HG03520 (cell line): ENCODE results near the gene AMER3.
A peak's percentile ranks its signal among the peaks of the same experiment; 100 is the strongest.
"Not testable (repeated sequence)": the region's sequence is repeated elsewhere in the genome, so short reads cannot be mapped to it uniquely, and the experiment has no call there.

Experiments used
- ATAC-seq: cut with Tn5 transposase; IDR thresholded peaks from one replicate; pipeline ENCODE4 v1.9.1; 2021; ENCODE audit warnings: mild to moderate bottlenecking, moderate library complexity; ENCODE audit not compliant: unreplicated experiment

Gene AMER3, protein sequence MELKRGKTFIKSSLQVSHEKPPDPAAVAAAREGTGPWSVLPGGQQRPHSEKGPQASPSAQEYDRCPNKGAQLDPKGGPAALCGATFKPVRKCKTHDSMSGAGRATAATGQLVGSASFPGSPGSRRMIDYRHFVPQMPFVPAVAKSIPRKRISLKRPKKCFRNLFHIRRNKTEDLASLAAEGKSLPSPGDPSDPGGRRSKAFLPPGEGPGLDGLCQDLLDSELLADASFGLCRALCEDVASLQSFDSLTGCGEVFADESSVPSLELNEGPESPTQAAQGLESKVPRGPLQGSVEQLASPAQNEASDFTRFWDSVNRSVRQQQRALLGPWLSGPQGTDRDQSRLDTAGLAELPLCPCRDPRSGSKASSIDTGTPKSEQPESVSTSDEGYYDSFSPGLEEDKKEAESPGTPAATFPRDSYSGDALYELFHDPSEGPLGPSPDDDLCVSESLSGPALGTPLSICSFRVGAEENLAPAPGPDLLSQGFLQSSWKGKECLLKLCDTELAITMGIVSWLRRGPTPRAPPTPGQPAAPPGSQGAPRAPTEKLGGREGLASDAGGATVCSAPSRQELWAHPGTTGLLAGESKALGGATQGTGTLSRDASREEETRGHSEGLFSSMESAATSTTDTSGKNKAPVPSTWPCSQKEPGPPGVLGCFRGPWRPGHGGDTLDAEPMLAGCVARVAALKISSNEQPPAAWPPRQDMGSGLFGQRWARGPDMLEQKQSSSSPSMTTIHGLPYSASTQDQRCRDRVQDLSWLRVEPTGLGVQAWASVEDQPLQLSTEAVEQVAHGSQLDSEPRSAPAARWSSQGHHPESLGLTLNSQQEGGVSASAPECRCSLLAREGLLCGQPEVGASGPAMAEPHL

GRCh38 chr2:130755256-130756052, at the start of gene AMER3:
TSS of gene AMER3 (plus strand) at chr2:130755540. CDS start at chr2:130762073, 6,533 bp downstream.
- peak; percentile 23 for ATAC-seq

- ATAC-seq, result not testable (repeated sequence)
Measured at GRCh38 chr2:130714795-130715194, 40.5 kb upstream of the AMER3 start.

DNA sequence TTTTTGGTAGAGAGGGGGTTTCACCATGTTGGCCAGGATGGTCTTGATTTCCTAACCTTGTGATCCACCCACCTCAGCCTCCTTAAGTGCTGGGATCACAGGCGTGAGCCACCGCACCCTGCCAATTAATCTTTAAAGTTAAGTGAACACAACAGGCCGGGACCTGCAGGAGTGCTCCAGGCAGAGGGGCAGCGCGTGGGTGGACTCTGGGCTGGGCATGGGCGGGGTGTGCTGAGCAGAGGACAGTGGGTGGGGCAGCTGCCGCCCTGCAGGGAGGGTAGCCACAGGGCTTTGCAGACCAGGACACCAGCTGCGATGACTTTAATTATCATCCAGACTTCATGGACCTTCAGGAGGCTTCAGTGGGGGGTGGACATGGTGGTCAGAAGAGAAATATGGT, 35.3 kb upstream of the AMER3 start:
- no peak for ATAC-seq

DNA sequence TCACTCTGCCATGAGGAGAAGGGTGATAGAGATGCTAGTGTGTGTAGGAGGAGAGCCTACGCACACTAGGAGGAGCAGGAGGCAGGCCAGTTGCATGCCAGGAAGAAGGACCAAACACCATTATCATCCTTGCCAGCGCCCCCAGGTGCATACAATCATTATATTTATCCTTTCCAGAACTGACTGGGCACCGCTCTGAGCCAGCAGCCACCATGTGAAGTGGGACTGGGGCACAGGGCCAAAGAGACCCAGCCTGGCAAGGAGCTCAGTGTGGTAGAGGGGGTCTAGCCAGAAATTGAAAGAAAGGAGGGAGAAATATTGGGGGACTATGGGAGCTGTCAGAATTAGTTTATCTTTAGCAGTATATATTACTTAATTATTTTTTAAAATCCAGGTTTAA, 34.8 kb upstream of the AMER3 start:
- ATAC-seq, result no peak

- ATAC-seq, result no peak
Measured at GRCh38 chr2:130724455-130724854, 30.9 kb upstream of the AMER3 start.

GRCh38 chr2:130726614-130727180, 28.6 kb upstream of the AMER3 start:
- no peak for ATAC-seq

GRCh38 chr2:130727286-130727924, 27.9 kb upstream of the AMER3 start:
- peak; percentile 95 for ATAC-seq

DNA sequence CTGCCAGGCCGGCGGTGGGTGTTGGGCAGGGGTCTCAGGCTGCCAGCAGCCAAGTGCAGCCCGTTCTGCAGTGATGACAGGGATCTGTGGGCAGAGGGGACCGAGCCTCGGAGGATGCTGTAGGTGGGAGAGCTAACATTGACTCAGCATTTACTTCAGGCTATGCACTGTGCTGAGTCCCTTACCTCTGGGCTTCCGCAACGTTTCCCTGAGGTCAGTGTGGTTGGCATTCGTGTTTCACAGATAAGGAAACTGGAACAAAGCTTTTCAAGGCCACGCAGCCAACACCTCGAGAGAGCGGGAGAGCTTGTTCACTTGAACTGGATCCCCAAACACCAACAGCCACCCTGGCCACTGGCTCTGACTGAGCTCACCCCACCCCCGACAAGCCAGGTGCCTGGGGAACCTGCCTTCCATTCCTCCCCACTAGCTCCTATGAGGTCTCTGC, 27.3 kb upstream of the AMER3 start:
- ATAC-seq, result peak; percentile 21

DNA sequence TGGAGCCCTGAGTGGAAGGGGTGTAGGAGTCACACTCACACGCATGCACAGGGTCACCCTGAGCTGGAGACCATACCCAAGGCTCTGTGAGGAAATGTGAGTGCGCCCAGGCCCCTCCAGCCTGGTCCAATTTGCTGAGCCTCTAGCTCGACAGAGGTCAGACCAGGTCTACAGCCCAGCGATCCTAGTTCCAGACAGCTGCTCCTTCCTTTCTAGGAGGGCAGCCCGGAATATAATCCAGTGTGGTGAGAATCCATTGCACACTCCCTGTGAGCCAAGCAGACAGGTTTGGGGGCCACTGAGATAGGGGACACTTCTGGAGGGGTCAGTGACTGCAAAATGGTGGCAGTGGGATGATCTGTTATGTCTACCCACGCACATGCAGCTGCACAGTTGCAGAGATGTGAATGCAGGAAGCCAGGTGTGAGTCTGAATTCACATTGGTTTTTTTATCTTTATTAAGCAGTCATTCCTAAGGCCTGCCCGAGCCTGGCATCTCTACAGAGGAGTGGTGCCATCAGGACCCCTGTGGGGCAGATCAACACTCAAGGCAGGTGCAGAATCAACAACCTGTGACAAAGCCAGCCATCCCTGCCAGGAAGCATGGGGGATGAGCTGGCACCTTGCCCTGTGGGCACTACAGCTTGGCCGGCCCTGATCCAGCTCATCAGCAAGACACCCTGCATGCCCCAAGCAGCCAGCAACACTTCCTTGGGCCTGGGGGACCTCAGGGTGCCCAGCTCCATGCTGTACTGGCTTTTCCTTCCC, 26.6 kb upstream of the AMER3 start, which contains the start of gene GPR148:
Gene GPR148, plus strand, starts transcription at position 522 of the 768 bp plus-strand sequence. Its CDS starts 82 bp downstream, at position 604.
- no peak for ATAC-seq

DNA sequence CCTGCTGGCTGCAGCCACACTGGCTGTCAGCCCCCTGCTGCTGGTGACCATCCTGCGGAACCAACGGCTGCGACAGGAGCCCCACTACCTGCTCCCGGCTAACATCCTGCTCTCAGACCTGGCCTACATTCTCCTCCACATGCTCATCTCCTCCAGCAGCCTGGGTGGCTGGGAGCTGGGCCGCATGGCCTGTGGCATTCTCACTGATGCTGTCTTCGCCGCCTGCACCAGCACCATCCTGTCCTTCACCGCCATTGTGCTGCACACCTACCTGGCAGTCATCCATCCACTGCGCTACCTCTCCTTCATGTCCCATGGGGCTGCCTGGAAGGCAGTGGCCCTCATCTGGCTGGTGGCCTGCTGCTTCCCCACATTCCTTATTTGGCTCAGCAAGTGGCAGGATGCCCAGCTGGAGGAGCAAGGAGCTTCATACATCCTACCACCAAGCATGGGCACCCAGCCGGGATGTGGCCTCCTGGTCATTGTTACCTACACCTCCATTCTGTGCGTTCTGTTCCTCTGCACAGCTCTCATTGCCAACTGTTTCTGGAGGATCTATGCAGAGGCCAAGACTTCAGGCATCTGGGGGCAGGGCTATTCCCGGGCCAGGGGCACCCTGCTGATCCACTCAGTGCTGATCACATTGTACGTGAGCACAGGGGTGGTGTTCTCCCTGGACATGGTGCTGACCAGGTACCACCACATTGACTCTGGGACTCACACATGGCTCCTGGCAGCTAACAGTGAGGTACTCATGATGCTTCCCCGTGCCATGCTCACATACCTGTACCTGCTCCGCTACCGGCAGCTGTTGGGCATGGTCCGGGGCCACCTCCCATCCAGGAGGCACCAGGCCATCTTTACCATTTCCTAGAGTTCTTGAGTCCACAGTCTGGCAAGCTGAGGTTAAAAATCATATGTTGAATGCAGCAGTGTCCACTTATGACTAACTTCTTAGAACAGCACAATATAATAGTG, 25.7 kb upstream of the AMER3 start:
- ATAC-seq, result no peak

DNA sequence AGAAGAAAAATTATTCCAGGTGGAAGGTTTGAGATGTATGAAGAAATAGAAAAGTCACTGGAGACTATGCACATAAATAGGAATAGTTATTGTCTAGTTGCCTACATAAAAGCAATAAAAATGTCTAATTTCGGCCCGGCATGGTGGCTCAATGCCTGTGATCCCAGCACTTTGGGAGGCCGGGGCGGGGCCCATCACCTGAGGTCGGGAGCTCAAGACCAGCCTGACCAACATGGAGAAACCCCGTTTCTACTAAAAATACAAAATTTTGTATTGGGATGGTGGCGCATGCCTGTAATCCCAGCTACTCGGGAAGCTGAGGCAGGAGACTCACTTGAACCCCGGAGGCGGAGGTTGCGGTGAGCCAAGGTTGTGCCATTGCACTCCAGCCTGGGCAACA, 23.1 kb upstream of the AMER3 start:
- ATAC-seq, result not testable (repeated sequence)

GRCh38 chr2:130735200-130735599, 20.1 kb upstream of the AMER3 start:
- no peak for ATAC-seq

DNA sequence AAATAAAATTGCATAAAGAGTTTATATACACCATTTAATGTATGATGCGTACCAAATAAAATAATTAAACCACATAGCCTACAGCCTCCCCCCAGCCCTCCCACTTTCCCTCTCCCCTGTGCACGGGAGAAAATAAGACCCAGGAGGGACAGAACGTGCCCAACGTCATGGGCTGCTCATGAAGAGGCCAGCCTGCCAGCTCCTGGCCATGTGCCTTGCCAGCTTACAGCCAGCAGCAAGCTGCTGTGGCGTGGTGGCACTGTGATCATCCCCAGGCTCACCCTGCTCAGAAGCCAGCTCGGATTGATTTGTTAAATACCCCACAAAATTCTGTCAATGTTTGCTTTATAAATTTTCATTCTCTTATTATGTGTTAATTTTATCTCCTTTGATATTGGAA, 18.9 kb upstream of the AMER3 start:
- no peak for ATAC-seq

DNA sequence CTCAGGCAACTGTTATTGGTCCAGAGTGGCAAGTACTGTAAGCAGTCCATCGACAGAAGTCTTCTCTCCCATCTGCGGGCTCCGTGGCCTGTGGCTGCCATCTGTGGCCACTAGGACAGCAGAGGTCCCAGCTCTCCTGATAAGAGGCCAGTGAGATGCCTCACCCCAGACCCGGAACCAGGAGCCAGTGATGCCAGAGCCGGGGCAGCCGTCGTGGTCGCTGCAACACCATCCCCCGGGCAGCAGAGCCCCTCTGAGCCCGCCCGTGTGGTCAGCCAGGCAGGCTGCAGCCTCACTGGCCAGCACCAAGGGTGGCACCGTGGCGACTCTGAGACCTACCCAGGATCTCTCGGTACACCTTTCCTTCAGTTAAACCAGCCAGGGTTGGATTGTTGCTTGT, 17.7 kb upstream of the AMER3 start:
- ATAC-seq, result no peak

GRCh38 chr2:130740671-130741070, 14.7 kb upstream of the AMER3 start:
- no peak for ATAC-seq

- ATAC-seq, result no peak
Measured at GRCh38 chr2:130743278-130743677, 12.1 kb upstream of the AMER3 start.

- ATAC-seq, result no peak
Measured at GRCh38 chr2:130744287-130745117, 10.8 kb upstream of the AMER3 start.
